ENCODE results near the gene MICAL2. TPM values are rescaled to one million over a fixed set of nuclear protein-coding genes. Genes with fewer than 3 reads are reported as not detected.

MICAL2 gene
- total and polyA plus RNA-seq, 2 of the 13 experiments (the other 11 are each of a cell fraction or from before 2014, with no cell fraction given) = 0.78 to 1.1 TPM

DNA sequence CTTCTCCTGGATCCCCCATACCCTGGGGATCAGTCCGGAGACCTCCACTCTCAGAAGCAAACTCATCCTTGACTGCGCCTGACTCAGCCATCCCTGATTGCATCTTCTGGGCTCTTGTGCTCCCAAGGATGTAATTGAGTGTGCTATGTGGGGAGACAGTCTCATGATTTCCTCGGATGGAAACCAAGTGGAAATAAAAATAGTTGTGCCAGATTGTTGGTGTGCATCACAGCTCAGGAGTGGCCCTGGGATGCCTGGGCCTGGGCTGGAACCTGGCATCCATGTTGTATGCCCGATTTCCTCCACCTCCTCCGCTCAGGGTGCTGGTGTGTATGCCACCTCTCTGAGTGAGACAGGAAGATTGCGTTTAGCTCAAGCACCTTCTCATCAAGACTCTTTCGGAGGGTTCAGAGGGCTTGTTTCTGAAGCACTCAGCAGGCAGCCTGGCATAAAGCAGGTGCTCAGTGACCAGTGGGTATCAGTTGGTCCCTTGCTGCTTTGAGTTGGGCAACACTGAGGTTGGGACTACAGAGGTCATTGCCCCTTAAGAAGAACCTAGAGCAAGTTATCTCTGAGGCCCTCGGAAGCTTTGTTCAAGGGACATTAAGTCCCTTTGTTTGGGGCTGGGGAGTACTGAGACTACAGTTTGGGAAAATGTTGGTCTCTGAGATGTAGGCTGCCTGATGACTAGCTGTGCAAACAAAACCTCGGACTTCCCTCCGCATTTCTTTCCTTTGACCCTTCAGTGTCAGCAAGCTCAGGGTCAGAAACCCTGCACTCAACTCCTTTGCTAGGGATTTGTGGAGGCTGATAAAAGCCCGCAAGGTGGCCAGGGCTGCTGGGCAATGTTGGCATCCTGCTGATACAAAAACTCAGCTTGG is 24.8 kb upstream of the MICAL2 start (continued):
- TF ChIP-seq ZNF724P (CRISPR knock-in tag; IDR thresholded peaks at IDR 0.05; ENCODE audit: borderline replicate concordance) (no peak), KMT2A (CRISPR knock-in tag; IDR thresholded peaks at IDR 0.05) (no peak), SMYD3 (CRISPR knock-in tag; IDR thresholded peaks at IDR 0.05) (no peak), SOX6 (IDR thresholded peaks at IDR 0.05) (no peak), SOX6 (CRISPR knock-in tag; IDR thresholded peaks at IDR 0.05) (peak; percentile 83), NR3C1 (CRISPR knock-in tag; IDR thresholded peaks at IDR 0.05) (no peak), ZNF24 (IDR thresholded peaks at IDR 0.05) (no peak), ZSCAN25 (CRISPR knock-in tag; IDR thresholded peaks at IDR 0.05) (no peak), ZEB1 (IDR thresholded peaks at IDR 0.05; ENCODE audit: insufficient replicate concordance, low read depth) (no peak), ZMYM3 (CRISPR knock-in tag; IDR thresholded peaks at IDR 0.05) (no peak), CEBPB (IDR thresholded peaks at IDR 0.05; ENCODE audit: borderline replicate concordance, low read depth, low read length) (no peak), ZKSCAN5 (CRISPR knock-in tag; IDR thresholded peaks at IDR 0.05) (0 out of 2 replicates have a peak, but pooled peaks have one; percentile 13), SRSF9 (IDR thresholded peaks at IDR 0.05; ENCODE audit: borderline replicate concordance, insufficient read depth, low read depth, low read length, poor library complexity, severe bottlenecking) (no peak), NR2F2 (IDR thresholded peaks at IDR 0.05; ENCODE audit: borderline replicate concordance, low read depth) (peak; percentile 59; the same call in 1 of the 2 replicates)
- TF ChIP-seq, protein P1, sequence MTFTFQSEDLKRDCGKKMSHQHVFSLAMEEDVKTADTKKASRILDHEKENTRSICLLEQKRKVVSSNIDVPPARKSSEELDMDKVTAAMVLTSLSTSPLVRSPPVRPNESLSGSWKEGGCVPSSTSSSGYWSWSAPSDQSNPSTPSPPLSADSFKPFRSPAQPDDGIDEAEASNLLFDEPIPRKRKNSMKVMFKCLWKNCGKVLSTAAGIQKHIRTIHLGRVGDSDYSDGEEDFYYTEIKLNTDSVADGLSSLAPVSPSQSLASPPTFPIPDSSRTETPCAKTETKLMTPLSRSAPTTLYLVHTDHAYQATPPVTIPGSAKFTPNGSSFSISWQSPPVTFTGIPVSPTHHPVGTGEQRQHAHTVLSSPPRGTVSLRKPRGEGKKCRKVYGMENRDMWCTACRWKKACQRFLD (CRISPR knock-in tag; IDR thresholded peaks at IDR 0.05; ENCODE audit: borderline replicate concordance) = no peak
- TF ChIP-seq, protein P2, sequence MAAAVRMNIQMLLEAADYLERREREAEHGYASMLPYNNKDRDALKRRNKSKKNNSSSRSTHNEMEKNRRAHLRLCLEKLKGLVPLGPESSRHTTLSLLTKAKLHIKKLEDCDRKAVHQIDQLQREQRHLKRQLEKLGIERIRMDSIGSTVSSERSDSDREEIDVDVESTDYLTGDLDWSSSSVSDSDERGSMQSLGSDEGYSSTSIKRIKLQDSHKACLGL (CRISPR knock-in tag; IDR thresholded peaks at IDR 0.05) = no peak
- TF ChIP-seq, protein P3, sequence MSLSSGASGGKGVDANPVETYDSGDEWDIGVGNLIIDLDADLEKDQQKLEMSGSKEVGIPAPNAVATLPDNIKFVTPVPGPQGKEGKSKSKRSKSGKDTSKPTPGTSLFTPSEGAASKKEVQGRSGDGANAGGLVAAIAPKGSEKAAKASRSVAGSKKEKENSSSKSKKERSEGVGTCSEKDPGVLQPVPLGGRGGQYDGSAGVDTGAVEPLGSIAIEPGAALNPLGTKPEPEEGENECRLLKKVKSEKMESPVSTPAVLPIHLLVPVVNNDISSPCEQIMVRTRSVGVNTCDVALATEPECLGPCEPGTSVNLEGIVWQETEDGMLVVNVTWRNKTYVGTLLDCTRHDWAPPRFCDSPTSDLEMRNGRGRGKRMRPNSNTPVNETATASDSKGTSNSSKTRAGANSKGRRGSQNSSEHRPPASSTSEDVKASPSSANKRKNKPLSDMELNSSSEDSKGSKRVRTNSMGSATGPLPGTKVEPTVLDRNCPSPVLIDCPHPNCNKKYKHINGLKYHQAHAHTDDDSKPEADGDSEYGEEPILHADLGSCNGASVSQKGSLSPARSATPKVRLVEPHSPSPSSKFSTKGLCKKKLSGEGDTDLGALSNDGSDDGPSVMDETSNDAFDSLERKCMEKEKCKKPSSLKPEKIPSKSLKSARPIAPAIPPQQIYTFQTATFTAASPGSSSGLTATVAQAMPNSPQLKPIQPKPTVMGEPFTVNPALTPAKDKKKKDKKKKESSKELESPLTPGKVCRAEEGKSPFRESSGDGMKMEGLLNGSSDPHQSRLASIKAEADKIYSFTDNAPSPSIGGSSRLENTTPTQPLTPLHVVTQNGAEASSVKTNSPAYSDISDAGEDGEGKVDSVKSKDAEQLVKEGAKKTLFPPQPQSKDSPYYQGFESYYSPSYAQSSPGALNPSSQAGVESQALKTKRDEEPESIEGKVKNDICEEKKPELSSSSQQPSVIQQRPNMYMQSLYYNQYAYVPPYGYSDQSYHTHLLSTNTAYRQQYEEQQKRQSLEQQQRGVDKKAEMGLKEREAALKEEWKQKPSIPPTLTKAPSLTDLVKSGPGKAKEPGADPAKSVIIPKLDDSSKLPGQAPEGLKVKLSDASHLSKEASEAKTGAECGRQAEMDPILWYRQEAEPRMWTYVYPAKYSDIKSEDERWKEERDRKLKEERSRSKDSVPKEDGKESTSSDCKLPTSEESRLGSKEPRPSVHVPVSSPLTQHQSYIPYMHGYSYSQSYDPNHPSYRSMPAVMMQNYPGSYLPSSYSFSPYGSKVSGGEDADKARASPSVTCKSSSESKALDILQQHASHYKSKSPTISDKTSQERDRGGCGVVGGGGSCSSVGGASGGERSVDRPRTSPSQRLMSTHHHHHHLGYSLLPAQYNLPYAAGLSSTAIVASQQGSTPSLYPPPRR (CRISPR knock-in tag; IDR thresholded peaks at IDR 0.05; ENCODE audit: borderline replicate concordance) = no peak; the same call in 1 of the 2 replicates
- TF ChIP-seq, protein P4, sequence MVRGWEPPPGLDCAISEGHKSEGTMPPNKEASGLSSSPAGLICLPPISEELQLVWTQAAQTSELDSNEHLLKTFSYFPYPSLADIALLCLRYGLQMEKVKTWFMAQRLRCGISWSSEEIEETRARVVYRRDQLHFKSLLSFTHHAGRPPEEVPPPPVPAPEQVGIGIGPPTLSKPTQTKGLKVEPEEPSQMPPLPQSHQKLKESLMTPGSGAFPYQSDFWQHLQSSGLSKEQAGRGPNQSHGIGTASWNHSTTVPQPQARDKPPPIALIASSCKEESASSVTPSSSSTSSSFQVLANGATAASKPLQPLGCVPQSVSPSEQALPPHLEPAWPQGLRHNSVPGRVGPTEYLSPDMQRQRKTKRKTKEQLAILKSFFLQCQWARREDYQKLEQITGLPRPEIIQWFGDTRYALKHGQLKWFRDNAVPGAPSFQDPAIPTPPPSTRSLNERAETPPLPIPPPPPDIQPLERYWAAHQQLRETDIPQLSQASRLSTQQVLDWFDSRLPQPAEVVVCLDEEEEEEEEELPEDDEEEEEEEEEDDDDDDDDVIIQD (CRISPR knock-in tag; IDR thresholded peaks at IDR 0.05; ENCODE audit: low read depth) = no peak
